IMR-90 (cell line): ENCODE data around the gene ARL14. TPM values are rescaled to one million over a fixed set of nuclear protein-coding genes. Genes with fewer than 3 reads are reported as not detected.

Experiments used
- ATAC-seq: fragments of 200-7000 bp; cut with Tn5 transposase; 2 replicates; pipeline ENCODE4 v1.9.1; 2020; ENCODE audit warnings: low read depth, mild to moderate bottlenecking, moderate library complexity
- BruUV-seq: library from RNA; stranded (reverse); fragments of 400-500 nt; replicated peaks from 2 replicates; lab custom pipeline; 2021; lab: Mats Ljungman, UMichigan
- CTCF ChIA-PET: fragments of 300-600 bp; formaldehyde crosslinking; extraction: SDS; loops from one replicate; lab custom pipeline; 2021; ENCODE audit warnings: antibody characterized with exemption; lab: Yijun Ruan, JAX
- POLR2A ChIA-PET: fragments of 300-600 bp; sonication (Branson Sonifier 250); formaldehyde crosslinking; loops from one replicate; lab custom pipeline; 2022; ENCODE audit warnings: antibody characterized with exemption; ENCODE audit not compliant: unreplicated experiment; lab: Charles Lee
- DNase-seq: peaks from one replicate; pipeline ENCODE4 v3.0.0; 2013
- H2AFZ ChIP-seq: replicated peaks from 2 replicates; pipeline ENCODE3; 2013; ENCODE audit warnings: low read length, mild to moderate bottlenecking; ENCODE audit not compliant: poor library complexity
- H2AK5ac ChIP-seq: 2 replicates; pipeline ENCODE4 v1.6.1; 2013; ENCODE audit warnings: low read depth, low read length, inconsistent platforms
- H2AK9ac ChIP-seq: replicated peaks from 2 replicates; pipeline ENCODE3; 2013; ENCODE audit warnings: mild to moderate bottlenecking, low read depth, low read length, moderate library complexity; ENCODE audit not compliant: poor library complexity
- H2BK120ac ChIP-seq: 2 replicates; pipeline ENCODE4 v1.6.1; 2013; ENCODE audit warnings: low read depth, low read length, inconsistent platforms
- H2BK15ac ChIP-seq: 3 replicates; pipeline ENCODE4 v1.6.1; 2013; ENCODE audit warnings: low read depth, low read length, inconsistent platforms
- H2BK20ac ChIP-seq: 2 replicates; pipeline ENCODE4 v1.6.1; 2013; ENCODE audit warnings: low read depth, mild to moderate bottlenecking, inconsistent platforms, low read length, moderate library complexity
- H2BK5ac ChIP-seq: 2 replicates; pipeline ENCODE4 v1.6.1; 2013; ENCODE audit warnings: mild to moderate bottlenecking, low read depth, low read length, inconsistent platforms; ENCODE audit not compliant: poor library complexity, severe bottlenecking
- H3K14ac ChIP-seq: replicated peaks from 2 replicates; pipeline ENCODE4 v1.6.1; 2013; ENCODE audit warnings: low read depth, low read length, inconsistent platforms
- H3K18ac ChIP-seq: 2 replicates; pipeline ENCODE4 v1.6.1; 2013; ENCODE audit warnings: low read depth, low read length, control low read depth
- H3K23ac ChIP-seq: 2 replicates; pipeline ENCODE4 v1.6.1; 2013; ENCODE audit warnings: low read depth, low read length, inconsistent platforms
- H3K27ac ChIP-seq: 2 replicates; pipeline ENCODE4 v1.5.1; 2013; ENCODE audit warnings: mild to moderate bottlenecking, control low read depth, low read length; ENCODE audit not compliant: insufficient read depth
- H3K27me3 ChIP-seq: 2 replicates; pipeline ENCODE4 v1.6.1; 2013; ENCODE audit warnings: low read length; ENCODE audit not compliant: control insufficient read depth, insufficient read depth
- H3K36me3 ChIP-seq: 2 replicates; pipeline ENCODE4 v1.6.1; 2013; ENCODE audit warnings: low read length, mixed read lengths; ENCODE audit not compliant: control insufficient read depth, insufficient read depth
- H3K4ac ChIP-seq: 2 replicates; pipeline ENCODE4 v1.6.1; 2013; ENCODE audit warnings: low read depth, low read length, inconsistent platforms
- H3K4me1 ChIP-seq: 2 replicates; pipeline ENCODE4 v1.6.1; 2013; ENCODE audit warnings: low read length, mixed read lengths; ENCODE audit not compliant: control insufficient read depth, insufficient read depth
- H3K4me2 ChIP-seq: 2 replicates; pipeline ENCODE4 v1.6.1; 2013; ENCODE audit warnings: low read depth, mild to moderate bottlenecking, control low read depth, low read length, moderate library complexity
- H3K4me3 ChIP-seq: 2 replicates; pipeline ENCODE4 v1.5.1; 2013; ENCODE audit warnings: low read depth, mild to moderate bottlenecking, control low read depth, low read length, moderate library complexity; ENCODE audit not compliant: insufficient read depth
- H3K56ac ChIP-seq: 2 replicates; pipeline ENCODE4 v1.6.1; 2013; ENCODE audit warnings: low read length, inconsistent platforms; ENCODE audit not compliant: insufficient read depth; ENCODE audit errors: extremely low read depth
- H3K79me1 ChIP-seq, 2 experiments: 2 replicates each; pipeline ENCODE4 v1.6.1; 2013; ENCODE audit warnings: low read length in 2 of 2, inconsistent platforms in 1 of 2, low read depth in 1 of 2
- H3K9ac ChIP-seq: 2 replicates; pipeline ENCODE4 v1.6.1; 2013; ENCODE audit warnings: low read depth, low read length, control low read depth
- H3K9me1 ChIP-seq: 2 replicates; pipeline ENCODE4 v1.6.1; 2013; ENCODE audit warnings: low read length, inconsistent platforms; ENCODE audit not compliant: insufficient read depth
- H3K9me3 ChIP-seq: 2 replicates; pipeline ENCODE4 v1.6.1; 2013; ENCODE audit warnings: low read length; ENCODE audit not compliant: control insufficient read depth, insufficient read depth
- H4K20me1 ChIP-seq: 2 replicates; pipeline ENCODE4 v1.6.1; 2013; ENCODE audit warnings: low read length, inconsistent platforms; ENCODE audit not compliant: insufficient read depth
- H4K5ac ChIP-seq: 2 replicates; pipeline ENCODE4 v1.6.1; 2013; ENCODE audit warnings: mild to moderate bottlenecking, low read depth, low read length, control low read depth
- H4K8ac ChIP-seq, 2 experiments: 2 replicates each; pipeline ENCODE4 v1.6.1; 2013; ENCODE audit warnings: low read depth in 2 of 2, low read length in 2 of 2, control low read depth in 1 of 2, inconsistent platforms in 1 of 2
- H4K91ac ChIP-seq: 2 replicates; pipeline ENCODE4 v1.6.1; 2013; ENCODE audit warnings: low read depth, low read length, inconsistent platforms; ENCODE audit not compliant: insufficient read depth
- RAD21 ChIP-seq: IDR thresholded peaks from 2 replicates; pipeline ENCODE4 v1.6.1; 2012; ENCODE audit warnings: low read length, improper control_type of control experiment
- RCOR1 ChIP-seq: IDR thresholded peaks from 2 replicates; pipeline ENCODE4 v1.6.1; 2012; ENCODE audit warnings: mild to moderate bottlenecking, low read length, improper control_type of control experiment; ENCODE audit not compliant: insufficient replicate concordance
- WGBS, 2 experiments: methylation state at CpG; one replicate each; pipeline versions ENCODE4 v1.1.5 to v1.1.7; 2013; ENCODE audit warnings: missing lambda C conversion rate in 2 of 2; ENCODE audit not compliant: insufficient read length in 1 of 2; ENCODE audit errors: extremely low coverage in 2 of 2; 5-methylcytosine and 5-hydroxymethylcytosine counted together
- dilution Hi-C: fragments of 300-500 bp; cut with HindIII; formaldehyde crosslinking; loops from one replicate; pipeline ENCODE4 v1.14.3; 2018; ENCODE audit warnings: low sequenced_read_pairs; ENCODE audit not compliant: unreplicated experiment
- in situ Hi-C: fragments of 300-500 bp; cut with MboI; formaldehyde crosslinking; loops from 3 replicates; pipeline ENCODE4 v1.14.3; 2019; ENCODE audit warnings: low sequenced_read_pairs, inconsistent platforms, mixed read lengths
- intact Hi-C: fragments of 100-400 bp; cut with micrococcal nuclease; formaldehyde crosslinking; loops from 2 replicates; pipeline ENCODE4 v1.10.0; 2022
- polyA plus RNA-seq, 3 experiments: library from polyadenylated mRNA; depleted of rRNA; stranded (reverse); fragments of >200 nt; gene quantifications; 2 replicates each; pipeline ENCODE4 v1.2.3, GENCODE V29; 2012; ENCODE audit warnings: low replicate concordance in 1 of 3
- total RNA-seq: library from RNA; depleted of rRNA; stranded (reverse); fragments of >200 nt; gene quantifications from 2 replicates; pipeline ENCODE4 v1.2.3, GENCODE V29; 2012

Gene ARL14
- total and polyA plus RNA-seq, 2 of the 4 experiments (the other 2 are of a cell fraction) = 0.15 to 0.18 TPM

- Histone ChIP-seq H3K9me3 (no peaks in the 10 kb centered on the region), H3K4me2 (no peak overlapping the region), H2AK9ac (no peak overlapping the region), H2BK5ac (no peak overlapping the region), H3K27me3 (no peaks in the 10 kb centered on the region), H2BK120ac (no peak overlapping the region), H3K9me1 (no peaks in the 10 kb centered on the region), H3K4ac (no peak overlapping the region), H2BK15ac (no peak overlapping the region), H4K91ac (no peak overlapping the region), H3K4me3 (no peak overlapping the region), H3K27ac (no peak overlapping the region), H3K18ac (no peak overlapping the region), H3K79me1 (no peaks in the 10 kb centered on the region), H4K8ac (no peak overlapping the region), H2AK5ac (no peak overlapping the region), H2BK20ac (no peak overlapping the region), H3K9ac (no peak overlapping the region), H3K4me1 (no peaks in the 10 kb centered on the region), H4K5ac (no peak overlapping the region), H2AFZ (no peak overlapping the region), H3K14ac (no peak overlapping the region), H4K20me1 (no peaks in the 10 kb centered on the region), H3K56ac (no peak overlapping the region), H3K36me3 (no peaks in the 10 kb centered on the region), H3K23ac (no peak overlapping the region)
- no peak for ATAC-seq
- intact Hi-C loops (loop anchor here (2.0 kb wide), 1 partner anchor 298 kb away; no protein-coding TSS in a partner anchor), dilution Hi-C loops (no loop called here), in situ Hi-C loops (no loop called here)
- ChIA-PET POLR2A (no interaction called here), CTCF (no interaction called here)
- no TSS peak for BruUV-seq
- DNase-seq = no peak
- TF ChIP-seq RCOR1 (no peak), RAD21 (no peak)
- WGBS, 2 experiments = no CpG with 5 or more reads among the region's 2 CpGs
Measured at GRCh38 chr3:160644491-160644890, 32.5 kb upstream of the ARL14 start.
